HEK293 (cell line): ENCODE data around the gene PPP2R5E.

Experiments
- BCL11A ChIP-seq: fragments of 450-650 bp; formaldehyde crosslinking; IDR thresholded peaks from 2 replicates; pipeline ENCODE4 v1.5.1; 2016; ENCODE audit warnings: low read depth, missing biosample characterization, missing genetic modification characterization
- SP7 ChIP-seq: fragments of 450-650 bp; formaldehyde crosslinking; IDR thresholded peaks from 2 replicates; pipeline ENCODE4 v1.5.1; 2016; ENCODE audit warnings: missing biosample characterization, missing genetic modification characterization
- WT1 ChIP-seq: fragments of 450-650 bp; formaldehyde crosslinking; IDR thresholded peaks from 2 replicates; pipeline ENCODE4 v1.5.1; 2016; ENCODE audit warnings: missing biosample characterization, missing genetic modification characterization
- YY1 ChIP-seq: fragments of 450-650 bp; formaldehyde crosslinking; IDR thresholded peaks from 2 replicates; pipeline ENCODE4 v1.5.1; 2018; ENCODE audit warnings: missing biosample characterization, missing genetic modification characterization
- ZNF169 ChIP-seq: fragments of 450-650 bp; formaldehyde crosslinking; IDR thresholded peaks from 2 replicates; pipeline ENCODE4 v1.5.1; 2016; ENCODE audit warnings: missing biosample characterization, missing genetic modification characterization
- ZNF23 ChIP-seq: fragments of 450-650 bp; formaldehyde crosslinking; IDR thresholded peaks from 2 replicates; pipeline ENCODE4 v1.5.1; 2016; ENCODE audit warnings: missing biosample characterization, missing genetic modification characterization, borderline replicate concordance
- ZNF292 ChIP-seq: fragments of 450-650 bp; formaldehyde crosslinking; IDR thresholded peaks from 2 replicates; pipeline ENCODE4 v1.5.1; 2016; ENCODE audit warnings: low read depth, missing biosample characterization, missing genetic modification characterization, borderline replicate concordance
- ZNF621 ChIP-seq: fragments of 450-650 bp; formaldehyde crosslinking; IDR thresholded peaks from 2 replicates; pipeline ENCODE4 v1.5.1; 2017; ENCODE audit warnings: missing biosample characterization, missing genetic modification characterization
- ZNF747 ChIP-seq: fragments of 450-650 bp; formaldehyde crosslinking; IDR thresholded peaks from 2 replicates; pipeline ENCODE4 v1.5.1; 2016; ENCODE audit warnings: missing biosample characterization, missing genetic modification characterization
- TF ChIP-seq, protein P1 (sequence below): fragments of 450-650 bp; formaldehyde crosslinking; IDR thresholded peaks from 2 replicates; pipeline ENCODE4 v1.5.1; 2016; ENCODE audit warnings: missing biosample characterization, missing genetic modification characterization
- TF ChIP-seq, protein P2 (sequence below): fragments of 450-650 bp; IDR thresholded peaks from 2 replicates; pipeline ENCODE4 v1.5.1; 2018; ENCODE audit warnings: missing biosample characterization, mild to moderate bottlenecking, missing genetic modification characterization
- TF ChIP-seq, protein P3 (sequence below): fragments of 450-650 bp; formaldehyde crosslinking; IDR thresholded peaks from 2 replicates; pipeline ENCODE4 v1.5.1; 2016; ENCODE audit warnings: missing biosample characterization, missing genetic modification characterization

DNA sequence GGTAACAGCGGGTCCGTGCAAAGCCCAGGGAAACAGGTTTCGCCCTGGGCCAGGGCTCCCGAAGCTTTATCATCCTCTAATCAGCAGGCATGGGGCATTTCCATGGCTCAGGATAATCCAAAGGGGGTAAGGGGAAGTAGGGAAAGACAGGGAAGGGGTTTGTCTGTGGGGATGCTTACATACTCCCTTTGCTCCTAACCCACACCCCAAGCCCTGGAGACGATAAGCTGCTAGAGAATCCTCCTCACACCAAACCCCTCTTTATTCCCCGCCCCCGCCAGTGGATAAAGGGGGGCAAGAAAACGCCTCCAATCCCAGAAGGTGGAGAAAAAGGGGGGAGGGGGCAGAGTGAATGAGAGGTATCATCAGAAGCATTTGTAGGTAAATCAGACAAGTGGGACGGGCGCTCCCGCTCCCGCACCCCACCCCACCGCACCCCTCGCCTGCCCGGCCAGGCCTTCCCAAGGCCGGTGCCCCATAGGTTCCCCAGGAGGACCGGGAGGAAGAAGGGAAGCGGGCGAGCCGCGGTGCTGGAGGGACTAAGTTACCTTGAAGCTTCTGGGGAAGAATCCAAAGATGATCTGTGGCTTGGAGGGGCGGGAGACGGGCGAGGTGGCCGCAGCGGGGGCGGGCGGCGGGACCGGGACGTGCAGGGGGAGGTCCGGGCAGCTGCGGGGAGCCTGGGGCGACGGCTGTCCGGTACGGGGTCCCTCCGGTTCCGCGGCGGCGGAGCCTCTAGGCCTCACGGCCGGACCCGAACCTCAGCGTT is 762 bp downstream of the PPP2R5E start:
- TF ChIP-seq ZNF23 (no peak), WT1 (no peak), ZNF292 (tag by site-specific recombination) (no peak), BCL11A (tag by site-specific recombination) (no peak), SP7 (tag by site-specific recombination) (no peak), ZNF169 (tag by site-specific recombination) (no peak), ZNF747 (tag by site-specific recombination) (no peak), YY1 (tag by site-specific recombination) (no peak), ZNF621 (no peak)
- TF ChIP-seq, protein P1, sequence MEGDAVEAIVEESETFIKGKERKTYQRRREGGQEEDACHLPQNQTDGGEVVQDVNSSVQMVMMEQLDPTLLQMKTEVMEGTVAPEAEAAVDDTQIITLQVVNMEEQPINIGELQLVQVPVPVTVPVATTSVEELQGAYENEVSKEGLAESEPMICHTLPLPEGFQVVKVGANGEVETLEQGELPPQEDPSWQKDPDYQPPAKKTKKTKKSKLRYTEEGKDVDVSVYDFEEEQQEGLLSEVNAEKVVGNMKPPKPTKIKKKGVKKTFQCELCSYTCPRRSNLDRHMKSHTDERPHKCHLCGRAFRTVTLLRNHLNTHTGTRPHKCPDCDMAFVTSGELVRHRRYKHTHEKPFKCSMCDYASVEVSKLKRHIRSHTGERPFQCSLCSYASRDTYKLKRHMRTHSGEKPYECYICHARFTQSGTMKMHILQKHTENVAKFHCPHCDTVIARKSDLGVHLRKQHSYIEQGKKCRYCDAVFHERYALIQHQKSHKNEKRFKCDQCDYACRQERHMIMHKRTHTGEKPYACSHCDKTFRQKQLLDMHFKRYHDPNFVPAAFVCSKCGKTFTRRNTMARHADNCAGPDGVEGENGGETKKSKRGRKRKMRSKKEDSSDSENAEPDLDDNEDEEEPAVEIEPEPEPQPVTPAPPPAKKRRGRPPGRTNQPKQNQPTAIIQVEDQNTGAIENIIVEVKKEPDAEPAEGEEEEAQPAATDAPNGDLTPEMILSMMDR: no peak
- TF ChIP-seq, protein P2, sequence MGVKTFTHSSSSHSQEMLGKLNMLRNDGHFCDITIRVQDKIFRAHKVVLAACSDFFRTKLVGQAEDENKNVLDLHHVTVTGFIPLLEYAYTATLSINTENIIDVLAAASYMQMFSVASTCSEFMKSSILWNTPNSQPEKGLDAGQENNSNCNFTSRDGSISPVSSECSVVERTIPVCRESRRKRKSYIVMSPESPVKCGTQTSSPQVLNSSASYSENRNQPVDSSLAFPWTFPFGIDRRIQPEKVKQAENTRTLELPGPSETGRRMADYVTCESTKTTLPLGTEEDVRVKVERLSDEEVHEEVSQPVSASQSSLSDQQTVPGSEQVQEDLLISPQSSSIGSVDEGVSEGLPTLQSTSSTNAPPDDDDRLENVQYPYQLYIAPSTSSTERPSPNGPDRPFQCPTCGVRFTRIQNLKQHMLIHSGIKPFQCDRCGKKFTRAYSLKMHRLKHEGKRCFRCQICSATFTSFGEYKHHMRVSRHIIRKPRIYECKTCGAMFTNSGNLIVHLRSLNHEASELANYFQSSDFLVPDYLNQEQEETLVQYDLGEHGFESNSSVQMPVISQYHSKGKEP (tag by site-specific recombination): no peak
- TF ChIP-seq, protein P3, sequence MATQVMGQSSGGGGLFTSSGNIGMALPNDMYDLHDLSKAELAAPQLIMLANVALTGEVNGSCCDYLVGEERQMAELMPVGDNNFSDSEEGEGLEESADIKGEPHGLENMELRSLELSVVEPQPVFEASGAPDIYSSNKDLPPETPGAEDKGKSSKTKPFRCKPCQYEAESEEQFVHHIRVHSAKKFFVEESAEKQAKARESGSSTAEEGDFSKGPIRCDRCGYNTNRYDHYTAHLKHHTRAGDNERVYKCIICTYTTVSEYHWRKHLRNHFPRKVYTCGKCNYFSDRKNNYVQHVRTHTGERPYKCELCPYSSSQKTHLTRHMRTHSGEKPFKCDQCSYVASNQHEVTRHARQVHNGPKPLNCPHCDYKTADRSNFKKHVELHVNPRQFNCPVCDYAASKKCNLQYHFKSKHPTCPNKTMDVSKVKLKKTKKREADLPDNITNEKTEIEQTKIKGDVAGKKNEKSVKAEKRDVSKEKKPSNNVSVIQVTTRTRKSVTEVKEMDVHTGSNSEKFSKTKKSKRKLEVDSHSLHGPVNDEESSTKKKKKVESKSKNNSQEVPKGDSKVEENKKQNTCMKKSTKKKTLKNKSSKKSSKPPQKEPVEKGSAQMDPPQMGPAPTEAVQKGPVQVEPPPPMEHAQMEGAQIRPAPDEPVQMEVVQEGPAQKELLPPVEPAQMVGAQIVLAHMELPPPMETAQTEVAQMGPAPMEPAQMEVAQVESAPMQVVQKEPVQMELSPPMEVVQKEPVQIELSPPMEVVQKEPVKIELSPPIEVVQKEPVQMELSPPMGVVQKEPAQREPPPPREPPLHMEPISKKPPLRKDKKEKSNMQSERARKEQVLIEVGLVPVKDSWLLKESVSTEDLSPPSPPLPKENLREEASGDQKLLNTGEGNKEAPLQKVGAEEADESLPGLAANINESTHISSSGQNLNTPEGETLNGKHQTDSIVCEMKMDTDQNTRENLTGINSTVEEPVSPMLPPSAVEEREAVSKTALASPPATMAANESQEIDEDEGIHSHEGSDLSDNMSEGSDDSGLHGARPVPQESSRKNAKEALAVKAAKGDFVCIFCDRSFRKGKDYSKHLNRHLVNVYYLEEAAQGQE (tag by site-specific recombination): no peak
